Psoas muscle (tissue), 8 donors: Measurements from ENCODE around the gene EGF. TPM values are rescaled to one million over a fixed set of nuclear protein-coding genes. Genes with fewer than 3 reads are reported as not detected.
"Not testable (repeated sequence)": the region's sequence is repeated elsewhere in the genome, so short reads cannot be mapped to it uniquely, and the experiment has no call there.

Source experiments
- ATAC-seq, 4 donors: fragments of 200-7000 bp; cut with Tn5 transposase; one replicate each; pipeline ENCODE4 v1.9.1; 2020; ENCODE audit warnings: moderate library complexity in 3 of 4, mild to moderate bottlenecking in 2 of 4
- DNase-seq, 2 donors: peaks; one replicate each; pipeline ENCODE4 v3.0.0-alpha.2; 2020
- H3K27ac ChIP-seq: fragments of 200-600 bp; one replicate; pipeline ENCODE4 v1.8.0; 2022
- H3K27me3 ChIP-seq, 3 donors: fragments of 200-600 bp in 1 of 3; one replicate each; pipeline versions ENCODE4 v1.6.1 to v1.8.0; 2013 to 2022; ENCODE audit warnings: low read length in 2 of 3, mild to moderate bottlenecking in 2 of 3, moderate library complexity in 1 of 3; ENCODE audit not compliant: insufficient read depth in 3 of 3
- H3K36me3 ChIP-seq, 2 donors: fragments of 200-600 bp in 1 of 2; one replicate each; pipeline versions ENCODE4 v1.6.1 to v1.8.0; 2013 to 2022; ENCODE audit warnings: low read depth in 1 of 2, mild to moderate bottlenecking in 1 of 2, moderate library complexity in 1 of 2; ENCODE audit not compliant: insufficient read depth in 1 of 2
- H3K4me1 ChIP-seq: fragments of 200-600 bp; one replicate; pipeline ENCODE4 v1.8.0; 2022
- H3K4me3 ChIP-seq: fragments of 200-600 bp; one replicate; pipeline ENCODE4 v1.8.0; 2022; ENCODE audit warnings: mild to moderate bottlenecking
- H3K9me3 ChIP-seq: fragments of 200-600 bp; one replicate; pipeline ENCODE4 v1.8.0; 2022
- CTCF ChIP-seq: fragments of 200-600 bp; IDR thresholded peaks from one replicate; pipeline ENCODE4 v1.8.0; 2022; ENCODE audit warnings: antibody characterized with exemption
- WGBS, 3 donors: extraction: QIAGEN DNeasy Blood & Tissue Kit; methylation state at CpG; one replicate each; pipeline versions ENCODE4 v1.1.6 to v1.1.7; 2013; 5-methylcytosine and 5-hydroxymethylcytosine counted together
- intact Hi-C, 2 donors: fragments of 100-400 bp; cut with DNase I; formaldehyde crosslinking; loops; one replicate each; pipeline versions ENCODE4 v1.11.0 to v1.14.2; 2022
- polyA plus RNA-seq, 3 donors: library from polyadenylated mRNA; stranded (reverse); fragments of 200-250 nt; gene quantifications; one replicate each; pipeline ENCODE4 v1.2.3, GENCODE V29; 2013
- total RNA-seq, 4 donors: library from RNA; stranded (reverse); fragmentation: NEBNext Ultra II Directional in 2 of 4; extraction: Animal tissue kit (Norgen Biotek cat#: 25700) in 2 of 4; gene quantifications; one replicate each; pipeline versions ENCODE4 v1.2.1 to v1.2.4, GENCODE V29; 2021 to 2023
- donor health status: healthy with polysubstance abuse.
- donor health status: DM: no; HTN: no; CAD: no; lungs with moderate emphysema.
- donor health status: Bipolar disorder and iron deficiency.
- donor health status: healthy.
- donor health status: DM: yes; HTN: yes; CAD: no.
- donor health status: DM: no; HTN: no; CAD: no.
- donor health status: DM: no; HTN: no; CAD: no.
- donor health status: DM: yes; HTN: yes; CAD: no.

The EGF gene
- total and polyA plus RNA-seq, 7 donors: 2.5 to 92.4 (median 37.1) TPM

GRCh38 chr4:109931318-109931717 lies 18.6 kb downstream of the EGF start:
- H3K9me3 ChIP-seq: no peaks in the 10 kb centered on the region
- 81 to 92% (median 89%) methylated on average over 4 of the region's 4 CpGs for WGBS, 3 donors
- intact Hi-C loops: no loop called here

GRCh38 chr4:109937352-109937751 lies 24.7 kb downstream of the EGF start:
- ATAC-seq, H3K9me3 ChIP-seq, H3K36me3 ChIP-seq, H3K27me3 ChIP-seq, H3K4me1 ChIP-seq, H3K4me3 ChIP-seq, H3K27ac ChIP-seq, DNase-seq: not testable (repeated sequence)
- intact Hi-C loops: loop anchor here in 1 of 2 donors (2.0 kb wide), 1 partner anchor 15 kb away; no protein-coding TSS in a partner anchor
- WGBS, 3 donors: 84 to 92% (median 89%) methylated on average over 3 of the region's 3 CpGs

More at GRCh38 chr4:109931318-109931717, 18.6 kb downstream of the EGF start:
- H3K27me3 ChIP-seq: no peaks in the 10 kb centered on the region
- H3K27ac ChIP-seq: no peak overlapping the region
- no peak overlapping the region for H3K4me3 ChIP-seq
- DNase-seq: no peak
- no peaks in the 10 kb centered on the region for H3K36me3 ChIP-seq
- H3K4me1 ChIP-seq: peaks cover 8% of the 10 kb centered on the region
- no peak for ATAC-seq
- no peak for TF ChIP-seq CTCF

- no peak overlapping the region for H3K27ac ChIP-seq
- 75 to 88% (median 86%) methylated on average over 7 of the region's 7 CpGs for WGBS, 3 donors
- no peak for DNase-seq
- H3K4me3 ChIP-seq: no peak overlapping the region
- intact Hi-C loops: no loop called here
- peaks cover 0 to 1% of the 10 kb centered on the region in 2 donors for H3K36me3 ChIP-seq
- H3K4me1 ChIP-seq: peaks cover 3% of the 10 kb centered on the region
- ATAC-seq: no peak
- no peaks in the 10 kb centered on the region for H3K9me3 ChIP-seq
- H3K27me3 ChIP-seq: no peaks in the 10 kb centered on the region
- TF ChIP-seq CTCF: no peak
Observed at GRCh38 chr4:109939190-109939589, 26.5 kb downstream of the EGF start.

- no peak overlapping the region for H3K27ac ChIP-seq
- no peak for TF ChIP-seq CTCF
- ATAC-seq: peak in 1 of 4 donors; percentile 28
Observed at GRCh38 chr4:109942292-109942926, 29.7 kb downstream of the EGF start.

GRCh38 chr4:109943745-109944144 lies 31.1 kb downstream of the EGF start:
- Histone ChIP-seq H3K27ac (no peak overlapping the region), H3K4me3 (no peak overlapping the region), H3K27me3 (no peaks in the 10 kb centered on the region), H3K4me1 (no peaks in the 10 kb centered on the region), H3K9me3 (no peaks in the 10 kb centered on the region), H3K36me3 (peaks cover 0 to 47% of the 10 kb centered on the region in 2 donors)
- no peak for DNase-seq
- ATAC-seq: no peak
- TF ChIP-seq CTCF: no peak
- intact Hi-C loops: no loop called here
- WGBS, 3 donors: 38 to 55% (median 47%) methylated on average over 2 of the region's 2 CpGs

More at GRCh38 chr4:109942292-109942926, 29.7 kb downstream of the EGF start:
- H3K9me3 ChIP-seq: no peaks in the 10 kb centered on the region
- no peaks in the 10 kb centered on the region for H3K27me3 ChIP-seq
- H3K4me1 ChIP-seq: no peaks in the 10 kb centered on the region
- H3K36me3 ChIP-seq: peaks cover 0 to 33% of the 10 kb centered on the region in 2 donors
- 62 to 73% (median 62%) methylated on average over 4 of the region's 4 CpGs for WGBS, 3 donors
- no peak for DNase-seq
- intact Hi-C loops: no loop called here
- no peak overlapping the region for H3K4me3 ChIP-seq
